ENCODE results near the gene DNM1. TPM values are rescaled to one million over a fixed set of nuclear protein-coding genes. Genes with fewer than 3 reads are reported as not detected.

The DNM1 gene
- total RNA-seq, 4 donors from 2014 or later, result 22.8 to 53.5 (median 44.5) TPM

- no peak for TF ChIP-seq CTCF (IDR thresholded peaks at IDR 0.05; ENCODE audit: low read depth)
These were observed 89.9 kb downstream of the DNM1 start for GRCh38 chr9:128293091-128293490.

GRCh38 chr9:128294142-128294541 lies 91.0 kb downstream of the DNM1 start:
- no peak for TF ChIP-seq CTCF (IDR thresholded peaks at IDR 0.05; ENCODE audit: low read depth)

- TF ChIP-seq CTCF (IDR thresholded peaks at IDR 0.05; ENCODE audit: low read depth), result no peak
These were observed 93.4 kb downstream of the DNM1 start for GRCh38 chr9:128296340-128297220.

GRCh38 chr9:128297221-128297773 lies 94.1 kb downstream of the DNM1 start:
- TF ChIP-seq CTCF (IDR thresholded peaks at IDR 0.05; ENCODE audit: low read depth), result no peak

GRCh38 chr9:128298535-128299482 lies 95.6 kb downstream of the DNM1 start:
- TF ChIP-seq CTCF (IDR thresholded peaks at IDR 0.05; ENCODE audit: low read depth), result no peak

- TF ChIP-seq CTCF (IDR thresholded peaks at IDR 0.05; ENCODE audit: low read depth), result no peak
These were observed 101.2 kb downstream of the DNM1 start for GRCh38 chr9:128304136-128304970.

Small RNA genes lying within 50 kb of the gene (small RNA-seq; reads per million reads assigned to genes)
- 229 reads per million, percentile 98 among the genes with 10 or more reads in this experiment for gene MIR199B
- gene MIR3154, result not detected

Other genes starting within 250 kb of the DNM1 start
- 10 to 100 TPM in 1 of 4 donors, 1 to 10 TPM in 3; 4.8 to 21.2 (median 8.1) TPM for gene EEIG1, start 222.4 kb upstream of the DNM1 start, total RNA-seq
- 1 to 10 TPM; 3.6 to 9.5 (median 8.9) TPM for gene NAIF1, start 136.1 kb upstream of the DNM1 start, total RNA-seq
- 10 to 100 TPM; 13.4 to 60.1 (median 19.5) TPM for gene SLC25A25, start 135.1 kb upstream of the DNM1 start, total RNA-seq
- 10 to 100 TPM; 24.5 to 40.3 (median 25.8) TPM for gene PTGES2, start 75.7 kb upstream of the DNM1 start, total RNA-seq
- gene LCN2, start 53.9 kb upstream of the DNM1 start, total RNA-seq, result 1 to 10 TPM in 1 of 4 donors, not detected in 3; 1.6 TPM
- gene BBLN, start 43.1 kb upstream of the DNM1 start, total RNA-seq, result 100 to 1,000 TPM in 3 of 4 donors, 10 to 100 TPM in 1; 57.7 to 307 (median 228) TPM
- gene CIZ1, start 11.8 kb upstream of the DNM1 start, total RNA-seq, result 100 to 1,000 TPM in 1 of 4 donors, 10 to 100 TPM in 3; 46.0 to 103 (median 59.9) TPM
- gene GOLGA2, start 72.6 kb downstream of the DNM1 start, total RNA-seq, result 100 to 1,000 TPM in 2 of 4 donors, 10 to 100 TPM in 2; 70.0 to 123 (median 86.2) TPM
- 10 to 100 TPM; 25.6 to 28.6 (median 26.9) TPM for gene SWI5, start 72.9 kb downstream of the DNM1 start, total RNA-seq
- 10 to 100 TPM in 1 of 4 donors, 1 to 10 TPM in 3; 7.2 to 10.5 (median 8.7) TPM for gene TRUB2, start 119.1 kb downstream of the DNM1 start, total RNA-seq
- 10 to 100 TPM; 20.1 to 51.1 (median 23.2) TPM for gene COQ4, start 119.5 kb downstream of the DNM1 start, total RNA-seq
- gene SLC27A4, start 137.1 kb downstream of the DNM1 start, total RNA-seq, result 10 to 100 TPM; 10.1 to 17.3 (median 12.3) TPM
- gene URM1, start 168.0 kb downstream of the DNM1 start, total RNA-seq, result 10 to 100 TPM; 17.8 to 20.9 (median 19.7) TPM
- 10 to 100 TPM in 3 of 4 donors, 1 to 10 TPM in 1; 8.3 to 34.7 (median 31.4) TPM for gene CERCAM, start 217.5 kb downstream of the DNM1 start, total RNA-seq